ENCODE results near the gene THAP6.
"Not testable (repeated sequence)": the region's sequence is repeated elsewhere in the genome, so short reads cannot be mapped to it uniquely, and the experiment has no call there.

The THAP6 gene

DNA sequence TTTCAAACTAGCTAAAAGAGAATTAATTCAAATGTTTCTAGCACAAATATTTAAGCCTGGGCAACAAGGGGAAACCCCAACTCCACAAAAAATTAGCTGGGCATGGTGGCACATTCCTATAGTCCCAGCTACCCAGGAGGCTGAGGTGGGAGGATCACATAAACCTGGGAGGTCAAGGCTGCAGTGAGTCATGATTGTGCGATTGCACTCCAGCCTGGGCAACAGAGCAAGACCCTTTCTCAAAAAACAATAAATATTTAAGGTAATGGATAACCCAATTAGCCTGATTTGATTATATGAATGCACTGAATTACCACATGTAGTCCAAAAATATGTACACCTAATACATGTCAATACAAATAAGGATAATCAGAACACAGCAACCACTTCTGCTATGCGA, 14.4 kb upstream of the THAP6 start:
- no peak overlapping the region for H3K9ac ChIP-seq (ENCODE audit: low read length)
- no peak overlapping the region for H3K27ac ChIP-seq (ENCODE audit: low read depth, low read length)
- peaks cover 8% of the 10 kb centered on the region; the same call in 1 of the 2 replicates for H3K9me3 ChIP-seq (ENCODE audit: control insufficient read depth, insufficient read depth, low read depth, low read length)
- H3K36me3 ChIP-seq (ENCODE audit: control insufficient read depth, insufficient read depth, low read length), result peaks cover 31% of the 10 kb centered on the region
- H3K4me1 ChIP-seq (ENCODE audit: control insufficient read depth, insufficient read depth, low read length), result no peaks in the 10 kb centered on the region
- no peaks in the 10 kb centered on the region for H3K27me3 ChIP-seq (ENCODE audit: control insufficient read depth, insufficient read depth, low read length)
- no peak overlapping the region for H3K4me3 ChIP-seq (ENCODE audit: low read depth, low read length)

- peaks cover 44% of the 10 kb centered on the region for H3K36me3 ChIP-seq (ENCODE audit: control insufficient read depth, insufficient read depth, low read length)
- H3K9me3 ChIP-seq (ENCODE audit: control insufficient read depth, insufficient read depth, low read depth, low read length), result peaks cover 8% of the 10 kb centered on the region; the same call in 1 of the 2 replicates
- no peak overlapping the region for H3K4me3 ChIP-seq (ENCODE audit: low read depth, low read length)
- no peaks in the 10 kb centered on the region for H3K27me3 ChIP-seq (ENCODE audit: control insufficient read depth, insufficient read depth, low read length)
- no peak overlapping the region for H3K27ac ChIP-seq (ENCODE audit: low read depth, low read length)
- no peaks in the 10 kb centered on the region for H3K4me1 ChIP-seq (ENCODE audit: control insufficient read depth, insufficient read depth, low read length)
- no peak overlapping the region for H3K9ac ChIP-seq (ENCODE audit: low read length)
Observed at GRCh38 chr4:75502671-75503070, 11.6 kb upstream of the THAP6 start.

- Histone ChIP-seq H3K27ac (ENCODE audit: low read depth, low read length) (no peak overlapping the region), H3K9ac (ENCODE audit: low read length) (no peak overlapping the region), H3K4me3 (ENCODE audit: low read depth, low read length) (no peak overlapping the region), H3K36me3 (ENCODE audit: control insufficient read depth, insufficient read depth, low read length) (peaks cover 37% of the 10 kb centered on the region), H3K4me1 (ENCODE audit: control insufficient read depth, insufficient read depth, low read length) (no peaks in the 10 kb centered on the region), H3K9me3 (ENCODE audit: control insufficient read depth, insufficient read depth, low read depth, low read length) (no peaks in the 10 kb centered on the region; the same call in 1 of the 2 replicates), H3K27me3 (ENCODE audit: control insufficient read depth, insufficient read depth, low read length) (no peaks in the 10 kb centered on the region)
Observed at GRCh38 chr4:75505630-75506029, 8.6 kb upstream of the THAP6 start.

DNA sequence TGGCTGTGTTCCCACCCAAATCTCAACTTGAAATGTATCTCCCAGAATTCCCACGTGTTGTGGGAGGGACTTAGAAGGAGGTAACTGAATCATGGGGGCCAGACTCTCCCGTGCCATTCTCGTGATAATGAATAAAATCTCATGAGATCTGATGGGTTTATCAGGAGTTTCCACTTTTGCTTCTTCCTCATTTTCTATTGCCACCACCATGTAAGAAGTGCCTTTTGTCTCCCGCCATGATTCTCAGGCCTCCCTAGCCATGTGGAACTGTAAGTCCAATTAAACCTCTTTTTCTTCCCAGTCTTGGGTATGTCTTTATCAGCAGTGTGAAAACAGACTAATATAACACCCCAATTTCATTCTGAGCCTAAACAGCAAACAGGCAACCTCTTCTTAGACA, 4.7 kb upstream of the THAP6 start:
- H3K36me3 ChIP-seq (ENCODE audit: control insufficient read depth, insufficient read depth, low read length), result peaks cover 24% of the 10 kb centered on the region; the same call in 1 of the 2 replicates
- H3K4me1 ChIP-seq (ENCODE audit: control insufficient read depth, insufficient read depth, low read length), result peaks cover 18% of the 10 kb centered on the region
- H3K27me3 ChIP-seq (ENCODE audit: control insufficient read depth, insufficient read depth, low read length); H3K27ac ChIP-seq (ENCODE audit: low read depth, low read length); H3K9ac ChIP-seq (ENCODE audit: low read length); H3K4me3 ChIP-seq (ENCODE audit: low read depth, low read length); H3K9me3 ChIP-seq (ENCODE audit: control insufficient read depth, insufficient read depth, low read depth, low read length): not testable (repeated sequence)

- H3K36me3 ChIP-seq (ENCODE audit: control insufficient read depth, insufficient read depth, low read length), result peaks cover 17% of the 10 kb centered on the region
- peak overlapping the region; percentile 84 for H3K4me3 ChIP-seq (ENCODE audit: low read depth, low read length)
- H3K27me3 ChIP-seq (ENCODE audit: control insufficient read depth, insufficient read depth, low read length), result no peaks in the 10 kb centered on the region
- H3K9me3 ChIP-seq (ENCODE audit: control insufficient read depth, insufficient read depth, low read depth, low read length), result no peaks in the 10 kb centered on the region; the same call in 1 of the 2 replicates
- H3K9ac ChIP-seq (ENCODE audit: low read length), result no peak overlapping the region
- peaks cover 18% of the 10 kb centered on the region for H3K4me1 ChIP-seq (ENCODE audit: control insufficient read depth, insufficient read depth, low read length)
- H3K27ac ChIP-seq (ENCODE audit: low read depth, low read length), result no peak overlapping the region
Observed at GRCh38 chr4:75511841-75512240, 2.4 kb upstream of the THAP6 start.

DNA sequence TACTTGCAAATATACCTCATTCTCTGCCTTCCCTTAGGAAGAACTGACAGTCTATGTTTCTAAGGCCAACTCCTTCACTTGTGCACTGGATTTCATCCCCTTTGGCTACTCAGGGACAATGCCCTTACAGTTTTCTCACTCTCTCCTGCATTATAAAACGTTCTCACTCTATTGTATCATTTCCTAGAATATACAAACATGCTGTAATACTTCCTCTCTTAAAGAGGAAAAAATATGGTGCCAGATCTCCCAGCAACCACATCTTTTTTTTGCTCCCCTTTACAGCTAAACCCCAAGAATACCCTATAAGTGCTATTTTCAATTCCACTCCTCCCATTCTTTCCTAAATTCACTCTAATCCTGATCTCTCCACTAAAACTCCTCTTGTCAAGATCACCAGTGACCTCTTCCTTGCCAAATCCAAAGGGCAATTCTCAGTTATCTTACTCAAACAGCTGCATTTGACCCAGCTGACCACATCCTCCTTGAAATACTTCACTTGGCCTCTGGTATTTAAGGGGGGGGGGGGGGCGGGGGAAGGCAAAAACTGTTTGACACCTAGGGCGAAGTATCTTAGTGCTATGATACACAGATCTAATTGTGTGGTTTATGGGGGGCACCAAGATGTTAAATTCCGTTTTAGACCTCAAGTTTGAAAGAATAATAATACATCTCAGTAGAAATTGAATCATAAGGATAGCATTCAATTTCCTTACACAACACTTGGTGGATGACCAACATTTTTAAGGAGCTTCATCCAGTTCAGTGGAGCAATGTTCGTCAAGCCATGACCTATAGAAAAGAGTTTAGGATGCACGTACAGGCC, 1.7 kb upstream of the THAP6 start:
- no peak overlapping the region for H3K27ac ChIP-seq (ENCODE audit: low read depth, low read length)
- no peak overlapping the region for H3K9ac ChIP-seq (ENCODE audit: low read length)
- H3K4me1 ChIP-seq (ENCODE audit: control insufficient read depth, insufficient read depth, low read length), result peaks cover 18% of the 10 kb centered on the region
- no peaks in the 10 kb centered on the region for H3K27me3 ChIP-seq (ENCODE audit: control insufficient read depth, insufficient read depth, low read length)
- H3K4me3 ChIP-seq (ENCODE audit: low read depth, low read length), result peak overlapping the region; percentile 84
- H3K9me3 ChIP-seq (ENCODE audit: control insufficient read depth, insufficient read depth, low read depth, low read length), result no peaks in the 10 kb centered on the region; the same call in 1 of the 2 replicates
- peaks cover 21% of the 10 kb centered on the region for H3K36me3 ChIP-seq (ENCODE audit: control insufficient read depth, insufficient read depth, low read length)

- peak overlapping the region; percentile 84 for H3K4me3 ChIP-seq (ENCODE audit: low read depth, low read length)
- H3K4me1 ChIP-seq (ENCODE audit: control insufficient read depth, insufficient read depth, low read length), result peaks cover 18% of the 10 kb centered on the region
- H3K9ac ChIP-seq (ENCODE audit: low read length), result peak overlapping the region; percentile 82
- no peaks in the 10 kb centered on the region for H3K27me3 ChIP-seq (ENCODE audit: control insufficient read depth, insufficient read depth, low read length)
- H3K9me3 ChIP-seq (ENCODE audit: control insufficient read depth, insufficient read depth, low read depth, low read length), result no peaks in the 10 kb centered on the region; the same call in 1 of the 2 replicates
- H3K27ac ChIP-seq (ENCODE audit: low read depth, low read length), result peak overlapping the region; percentile 53; the same call in 1 of the 2 replicates
- H3K36me3 ChIP-seq (ENCODE audit: control insufficient read depth, insufficient read depth, low read length), result peaks cover 23% of the 10 kb centered on the region
Observed at GRCh38 chr4:75513526-75514130, 645 bp upstream of the THAP6 start.

DNA sequence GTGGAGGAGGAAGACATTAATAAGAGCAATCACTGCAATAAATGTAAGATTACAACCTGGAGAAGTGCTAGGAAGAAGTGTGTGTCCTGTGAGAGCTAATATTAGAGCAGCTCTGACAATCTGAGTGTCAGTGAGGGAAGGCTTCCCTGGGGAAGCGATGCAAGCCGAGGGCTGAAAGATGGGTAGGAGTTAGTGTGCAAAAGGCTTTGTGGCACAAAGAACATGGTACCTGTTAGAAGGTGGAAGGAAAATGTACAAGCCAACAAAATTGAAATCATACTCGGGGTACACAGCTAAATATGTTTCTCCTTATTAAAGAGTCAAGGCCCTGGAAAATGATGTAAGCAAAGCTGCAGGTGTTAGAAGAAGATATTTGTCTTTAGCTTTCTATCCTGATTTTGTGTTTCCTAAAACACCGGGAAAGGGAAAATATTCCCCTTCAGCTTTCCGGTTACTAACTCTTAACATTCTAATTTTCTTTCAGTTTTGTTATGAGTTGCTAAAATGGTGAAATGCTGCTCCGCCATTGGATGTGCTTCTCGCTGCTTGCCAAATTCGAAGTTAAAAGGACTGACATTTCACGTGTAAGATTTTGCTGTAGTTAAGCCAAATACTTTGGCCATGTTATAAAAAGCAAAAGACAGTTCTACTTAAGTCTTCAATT, 808 bp downstream of the THAP6 start:
- Histone ChIP-seq H3K27me3 (ENCODE audit: control insufficient read depth, insufficient read depth, low read length) (no peaks in the 10 kb centered on the region), H3K9me3 (ENCODE audit: control insufficient read depth, insufficient read depth, low read depth, low read length) (no peaks in the 10 kb centered on the region; the same call in 1 of the 2 replicates), H3K36me3 (ENCODE audit: control insufficient read depth, insufficient read depth, low read length) (peaks cover 25% of the 10 kb centered on the region), H3K4me3 (ENCODE audit: low read depth, low read length) (peak overlapping the region; percentile 84), H3K27ac (ENCODE audit: low read depth, low read length) (peak overlapping the region; percentile 33; the same call in 1 of the 2 replicates), H3K4me1 (ENCODE audit: control insufficient read depth, insufficient read depth, low read length) (peaks cover 18% of the 10 kb centered on the region), H3K9ac (ENCODE audit: low read length) (peak overlapping the region; percentile 82)

DNA sequence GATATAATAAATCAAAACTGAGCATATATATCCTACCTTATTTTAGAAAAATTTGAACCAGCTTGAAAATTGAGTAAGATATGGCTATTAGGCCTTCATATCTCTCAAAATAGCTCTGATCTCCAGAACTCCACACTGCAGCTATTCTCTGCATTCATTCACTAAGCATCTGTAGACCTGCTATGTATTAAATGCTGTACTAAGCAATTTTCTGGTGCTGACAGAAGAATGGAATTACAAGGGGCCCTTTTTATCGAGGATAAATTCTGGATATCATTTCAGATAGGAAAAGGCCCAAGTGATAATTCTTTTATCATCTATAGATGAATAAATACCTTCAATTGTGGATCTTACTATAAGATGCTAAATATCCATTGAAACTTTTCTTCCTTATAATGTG, 1.9 kb downstream of the THAP6 start:
- Histone ChIP-seq H3K36me3 (ENCODE audit: control insufficient read depth, insufficient read depth, low read length) (peaks cover 26% of the 10 kb centered on the region), H3K4me1 (ENCODE audit: control insufficient read depth, insufficient read depth, low read length) (peaks cover 18% of the 10 kb centered on the region), H3K4me3 (ENCODE audit: low read depth, low read length) (no peak overlapping the region), H3K27me3 (ENCODE audit: control insufficient read depth, insufficient read depth, low read length) (no peaks in the 10 kb centered on the region), H3K9ac (ENCODE audit: low read length) (no peak overlapping the region), H3K27ac (ENCODE audit: low read depth, low read length) (no peak overlapping the region), H3K9me3 (ENCODE audit: control insufficient read depth, insufficient read depth, low read depth, low read length) (no peaks in the 10 kb centered on the region)

- not testable (repeated sequence) for H3K27ac ChIP-seq (ENCODE audit: low read depth, low read length); H3K27me3 ChIP-seq (ENCODE audit: control insufficient read depth, insufficient read depth, low read length); H3K9ac ChIP-seq (ENCODE audit: low read length); H3K4me1 ChIP-seq (ENCODE audit: control insufficient read depth, insufficient read depth, low read length); H3K9me3 ChIP-seq (ENCODE audit: control insufficient read depth, insufficient read depth, low read depth, low read length); H3K4me3 ChIP-seq (ENCODE audit: low read depth, low read length)
- H3K36me3 ChIP-seq (ENCODE audit: control insufficient read depth, insufficient read depth, low read length), result peaks cover 51% of the 10 kb centered on the region
Observed at GRCh38 chr4:75519452-75519851, 5.2 kb downstream of the THAP6 start.

DNA sequence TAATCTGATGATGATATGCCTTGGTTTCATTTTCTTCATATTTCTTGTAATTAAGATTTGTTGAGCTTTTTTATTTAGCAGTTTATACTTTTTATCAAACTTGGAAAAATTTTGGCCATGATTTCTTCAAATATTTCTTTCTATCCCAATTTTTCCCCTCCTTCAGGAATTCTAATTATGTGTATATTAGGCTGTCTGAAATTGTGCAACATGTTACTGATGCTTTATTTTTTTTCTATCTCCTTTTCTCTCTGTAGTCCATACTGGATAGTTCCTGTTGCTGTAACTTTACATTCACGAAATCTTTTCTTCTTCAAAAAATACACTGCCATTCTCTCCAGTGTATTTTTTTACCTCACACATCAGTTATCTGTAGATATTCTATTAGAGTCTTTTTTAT, 10.8 kb downstream of the THAP6 start:
- H3K9ac ChIP-seq (ENCODE audit: low read length), result no peak overlapping the region

More for the DNA sequence above, 10.8 kb downstream of the THAP6 start:
- Histone ChIP-seq H3K27me3 (ENCODE audit: control insufficient read depth, insufficient read depth, low read length) (no peaks in the 10 kb centered on the region), H3K4me3 (ENCODE audit: low read depth, low read length) (no peak overlapping the region), H3K27ac (ENCODE audit: low read depth, low read length) (no peak overlapping the region), H3K4me1 (ENCODE audit: control insufficient read depth, insufficient read depth, low read length) (no peaks in the 10 kb centered on the region), H3K36me3 (ENCODE audit: control insufficient read depth, insufficient read depth, low read length) (peaks cover 69% of the 10 kb centered on the region), H3K9me3 (ENCODE audit: control insufficient read depth, insufficient read depth, low read depth, low read length) (no peaks in the 10 kb centered on the region)

Data from HUES6 (cell line).